ACC112 (cell line): ENCODE results near the gene C8A.

Experiments
- H2AFZ ChIP-seq: fragments of 200-600 bp; sonication (generic); one replicate; pipeline ENCODE4 v1.6.0; 2017; ENCODE audit warnings: antibody characterized with exemption, low read length; ENCODE audit not compliant: unreplicated experiment
- H3K27ac ChIP-seq: fragments of 200-600 bp; sonication (generic); 2 replicates; pipeline ENCODE4 v1.5.1; 2014; ENCODE audit warnings: low read depth, mild to moderate bottlenecking, antibody characterized with exemption, low read length, moderate library complexity
- H3K27me3 ChIP-seq: fragments of 200-600 bp; sonication (generic); 2 replicates; pipeline ENCODE4 v1.6.1; 2014; ENCODE audit warnings: mild to moderate bottlenecking, antibody characterized with exemption, low read length, moderate library complexity, mixed read lengths; ENCODE audit not compliant: insufficient read depth
- H3K36me3 ChIP-seq: fragments of 200-600 bp; sonication (generic); 2 replicates; pipeline ENCODE4 v1.6.1; 2016; ENCODE audit warnings: mild to moderate bottlenecking, antibody characterized with exemption, low read length, moderate library complexity, mixed read lengths; ENCODE audit not compliant: insufficient read depth
- H3K4me1 ChIP-seq: fragments of 200-600 bp; sonication (generic); one replicate; pipeline ENCODE4 v1.6.1; 2016; ENCODE audit warnings: low read length, mixed read lengths; ENCODE audit not compliant: insufficient read depth, unreplicated experiment, control insufficient read depth
- H3K4me3 ChIP-seq: fragments of 200-600 bp; sonication (generic); 2 replicates; pipeline ENCODE4 v1.5.1; 2014; ENCODE audit warnings: mild to moderate bottlenecking, low read depth, low read length
- H3K79me2 ChIP-seq: fragments of 200-600 bp; sonication (generic); one replicate; pipeline ENCODE4 v1.6.0; 2016; ENCODE audit warnings: low read length; ENCODE audit not compliant: control insufficient read depth, unreplicated experiment, insufficient read depth

C8A gene

GRCh38 chr1:56923201-56923600 lies 68.6 kb downstream of the C8A start:
- Histone ChIP-seq H3K27ac (no peak overlapping the region), H3K36me3 (no peaks in the 10 kb centered on the region), H3K4me1 (no peaks in the 10 kb centered on the region), H3K27me3 (no peaks in the 10 kb centered on the region), H2AFZ (no peak overlapping the region), H3K79me2 (no peaks in the 10 kb centered on the region), H3K4me3 (no peak overlapping the region)

DNA sequence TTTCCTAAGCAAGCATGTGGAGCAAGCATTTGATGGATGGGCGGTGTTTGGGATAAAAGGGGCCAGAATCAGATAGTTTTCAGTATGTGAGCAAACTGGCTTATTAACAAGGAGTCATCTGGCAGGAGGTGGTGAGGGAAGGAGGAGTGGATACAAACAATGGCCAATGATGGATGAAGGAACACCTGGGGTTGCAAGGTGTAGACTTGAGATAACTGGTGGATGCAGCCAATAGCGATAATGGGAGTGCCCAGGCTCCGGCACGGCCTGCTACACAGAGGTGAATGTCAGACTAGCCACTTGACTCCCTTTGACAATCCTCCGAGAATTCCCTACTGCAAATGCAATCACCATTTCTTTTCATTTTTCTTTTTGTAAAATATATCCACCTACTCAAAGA lies 69.5 kb downstream of the C8A start:
- H3K27me3 ChIP-seq: no peaks in the 10 kb centered on the region
- no peak overlapping the region for H2AFZ ChIP-seq
- no peaks in the 10 kb centered on the region for H3K4me1 ChIP-seq
- no peaks in the 10 kb centered on the region for H3K36me3 ChIP-seq
- H3K4me3 ChIP-seq: no peak overlapping the region
- no peaks in the 10 kb centered on the region for H3K79me2 ChIP-seq
- no peak overlapping the region for H3K27ac ChIP-seq

DNA sequence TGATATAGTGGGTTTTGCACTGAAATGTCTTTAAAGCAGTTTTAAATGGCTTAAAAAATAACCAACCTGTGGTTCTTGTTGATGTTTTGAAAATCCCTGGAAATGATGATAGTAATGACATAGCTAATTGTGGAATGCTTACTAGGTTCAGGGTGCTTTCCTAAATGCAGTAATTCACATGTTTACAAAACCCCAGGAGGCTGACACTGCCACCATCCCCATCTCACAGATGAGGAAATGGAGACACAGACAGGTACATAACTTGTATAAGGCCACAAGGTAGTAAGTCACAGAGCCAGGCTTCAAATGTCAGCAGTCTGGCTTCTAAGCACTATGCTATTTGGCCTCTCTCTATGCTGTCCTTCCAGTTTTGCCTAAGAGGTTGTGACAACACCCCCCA lies 70.6 kb downstream of the C8A start:
- H3K27ac ChIP-seq: no peak overlapping the region
- no peaks in the 10 kb centered on the region for H3K4me1 ChIP-seq
- no peaks in the 10 kb centered on the region for H3K36me3 ChIP-seq
- H3K27me3 ChIP-seq: no peaks in the 10 kb centered on the region
- H2AFZ ChIP-seq: no peak overlapping the region
- H3K79me2 ChIP-seq: no peaks in the 10 kb centered on the region
- no peak overlapping the region for H3K4me3 ChIP-seq

- no peaks in the 10 kb centered on the region for H3K36me3 ChIP-seq
- H3K27ac ChIP-seq: no peak overlapping the region
- no peak overlapping the region for H2AFZ ChIP-seq
- H3K4me1 ChIP-seq: no peaks in the 10 kb centered on the region
- no peaks in the 10 kb centered on the region for H3K27me3 ChIP-seq
- no peak overlapping the region for H3K4me3 ChIP-seq
- no peaks in the 10 kb centered on the region for H3K79me2 ChIP-seq
Observed at GRCh38 chr1:56927171-56927570, 72.6 kb downstream of the C8A start.

DNA sequence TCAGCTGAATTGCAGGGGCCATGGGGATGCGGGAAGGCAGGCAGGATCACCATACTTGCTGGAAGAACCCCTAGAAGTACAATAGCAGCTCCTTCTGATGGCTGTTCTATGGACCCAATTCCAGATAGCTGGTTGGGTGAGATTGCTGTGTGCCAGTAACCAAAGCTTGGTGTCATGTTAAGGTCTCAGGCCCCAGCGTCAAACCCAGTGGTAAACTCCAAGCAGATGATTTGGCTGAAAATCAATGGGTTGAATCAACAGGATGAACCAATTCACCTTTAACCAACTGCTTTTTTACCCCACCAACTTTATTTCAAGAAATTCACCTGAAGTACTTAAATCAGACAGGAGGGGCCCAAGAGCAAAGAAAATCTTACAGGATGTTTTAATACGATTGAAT lies 73.4 kb downstream of the C8A start:
- no peak overlapping the region for H2AFZ ChIP-seq
- H3K79me2 ChIP-seq: no peaks in the 10 kb centered on the region
- no peak overlapping the region for H3K4me3 ChIP-seq
- no peaks in the 10 kb centered on the region for H3K36me3 ChIP-seq
- no peaks in the 10 kb centered on the region for H3K4me1 ChIP-seq
- no peak overlapping the region for H3K27ac ChIP-seq
- H3K27me3 ChIP-seq: no peaks in the 10 kb centered on the region

DNA sequence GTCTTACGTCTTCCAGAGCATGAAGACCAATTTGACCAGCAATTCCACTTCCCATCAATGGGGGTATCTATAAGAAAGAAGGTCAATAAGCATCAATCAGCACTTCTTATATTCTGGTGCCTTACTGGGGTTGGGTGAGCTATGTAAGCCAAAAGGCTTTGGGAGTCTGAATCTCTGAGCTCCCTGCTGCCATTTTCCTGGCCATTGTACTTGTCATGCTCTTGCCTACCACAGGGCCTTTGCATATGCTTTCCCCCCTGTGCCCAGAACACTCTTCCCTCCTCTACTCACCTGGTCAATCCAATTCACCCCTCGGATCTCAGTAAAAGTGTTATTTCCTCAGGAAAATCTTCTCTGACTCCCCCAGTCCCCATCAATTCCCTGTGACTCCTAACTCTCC lies 74.9 kb downstream of the C8A start:
- no peaks in the 10 kb centered on the region for H3K36me3 ChIP-seq
- H3K27me3 ChIP-seq: no peaks in the 10 kb centered on the region
- no peak overlapping the region for H3K27ac ChIP-seq
- no peaks in the 10 kb centered on the region for H3K4me1 ChIP-seq
- no peak overlapping the region for H2AFZ ChIP-seq
- no peaks in the 10 kb centered on the region for H3K79me2 ChIP-seq
- H3K4me3 ChIP-seq: no peak overlapping the region

- H3K4me1 ChIP-seq: no peaks in the 10 kb centered on the region
- H3K27me3 ChIP-seq: no peaks in the 10 kb centered on the region
- H3K79me2 ChIP-seq: no peaks in the 10 kb centered on the region
- no peak overlapping the region for H2AFZ ChIP-seq
- H3K36me3 ChIP-seq: no peaks in the 10 kb centered on the region
- no peak overlapping the region for H3K4me3 ChIP-seq
- H3K27ac ChIP-seq: no peak overlapping the region
Observed at GRCh38 chr1:56931211-56931610, 76.6 kb downstream of the C8A start.

GRCh38 chr1:56931686-56932085 lies 77.1 kb downstream of the C8A start:
- Histone ChIP-seq H3K4me3 (no peak overlapping the region), H3K36me3 (no peaks in the 10 kb centered on the region), H3K4me1 (no peaks in the 10 kb centered on the region), H3K79me2 (no peaks in the 10 kb centered on the region), H3K27me3 (no peaks in the 10 kb centered on the region), H2AFZ (no peak overlapping the region), H3K27ac (no peak overlapping the region)

- no peak overlapping the region for H3K4me3 ChIP-seq
- H3K79me2 ChIP-seq: no peaks in the 10 kb centered on the region
- no peak overlapping the region for H2AFZ ChIP-seq
- no peaks in the 10 kb centered on the region for H3K27me3 ChIP-seq
- H3K4me1 ChIP-seq: no peaks in the 10 kb centered on the region
- no peaks in the 10 kb centered on the region for H3K36me3 ChIP-seq
- no peak overlapping the region for H3K27ac ChIP-seq
Observed at GRCh38 chr1:56933161-56933560, 78.6 kb downstream of the C8A start.

- Histone ChIP-seq H3K27ac (no peak overlapping the region), H3K36me3 (no peaks in the 10 kb centered on the region), H3K4me3 (no peak overlapping the region), H3K27me3 (no peaks in the 10 kb centered on the region), H2AFZ (no peak overlapping the region), H3K79me2 (no peaks in the 10 kb centered on the region), H3K4me1 (no peaks in the 10 kb centered on the region)
Observed at GRCh38 chr1:56933606-56934005, 79.0 kb downstream of the C8A start.

DNA sequence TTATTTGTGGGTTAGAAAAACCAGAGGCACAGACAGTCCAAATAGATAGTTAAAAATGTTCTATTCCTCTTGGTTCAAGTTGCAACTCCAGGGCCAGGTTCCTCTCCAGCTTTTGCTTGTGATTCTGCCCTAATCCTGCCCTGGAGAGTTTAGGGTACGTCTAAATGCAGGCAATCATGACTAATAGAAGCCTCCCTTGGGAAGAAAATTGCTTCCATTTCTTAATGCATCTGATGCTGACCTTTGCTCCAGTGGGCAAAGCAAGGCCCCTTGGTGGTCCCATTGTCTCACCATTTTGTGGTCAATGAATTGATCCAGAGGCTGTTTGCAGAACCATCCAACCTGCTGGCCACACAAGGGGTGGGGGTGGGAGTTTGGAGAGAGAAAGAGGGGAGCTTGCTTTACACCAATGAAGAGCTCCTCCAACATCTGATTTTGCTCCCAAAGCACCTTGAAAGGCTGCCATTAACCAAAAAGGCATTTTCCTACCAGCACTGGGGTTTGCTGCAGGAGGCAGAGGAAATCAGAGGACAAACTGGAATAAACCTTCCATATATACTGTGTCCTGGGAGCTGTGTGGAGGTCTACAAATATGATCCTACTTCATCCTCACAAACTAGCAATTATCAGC lies 79.9 kb downstream of the C8A start:
- Histone ChIP-seq H3K4me1 (no peaks in the 10 kb centered on the region), H3K79me2 (no peaks in the 10 kb centered on the region), H3K27me3 (no peaks in the 10 kb centered on the region), H3K4me3 (no peak overlapping the region), H3K27ac (no peak overlapping the region), H2AFZ (no peak overlapping the region), H3K36me3 (no peaks in the 10 kb centered on the region)
